Measurements from ENCODE around the gene CAMK4. TPM values are rescaled to one million over a fixed set of nuclear protein-coding genes. Genes with fewer than 3 reads are reported as not detected.

Gene CAMK4
- total and polyA plus RNA-seq, 2 donors (not counting 3 experiments of a cell fraction or from before 2014, with no cell fraction given): 2.2 to 5.4 TPM

DNA sequence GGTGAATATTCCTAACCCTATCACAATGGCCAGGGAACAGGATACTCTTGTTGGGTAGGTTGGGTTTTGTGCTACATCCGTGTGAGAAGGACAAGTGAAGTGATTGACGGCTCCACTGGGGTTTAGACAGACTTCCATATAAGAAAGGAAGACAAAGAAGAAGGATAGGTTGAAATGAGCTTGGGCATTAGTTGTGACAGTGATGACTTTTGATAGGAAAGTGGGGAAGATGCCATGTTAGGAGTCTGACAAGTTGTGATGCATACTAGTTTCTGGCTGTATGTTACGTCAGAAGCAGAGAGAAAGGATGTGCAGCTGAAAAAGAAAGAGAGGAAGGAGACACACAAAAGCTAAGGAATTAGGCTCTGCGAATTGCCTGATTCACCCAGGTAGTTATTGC is 150.2 kb downstream of the CAMK4 start:
- no peak overlapping the region for H2AFZ ChIP-seq (ENCODE audit: low read depth, low read length)
- H3K9ac ChIP-seq (replicated peaks; ENCODE audit: extremely low read depth, insufficient read depth, low read length): no peak overlapping the region
- H3K9me3 ChIP-seq (replicated peaks; ENCODE audit: control insufficient read depth, insufficient read depth, low read length): no peaks in the 10 kb centered on the region
- no peaks in the 10 kb centered on the region for H3K36me3 ChIP-seq (ENCODE audit: control insufficient read depth in 2 of 2, extremely low read depth in 1 of 2, insufficient read depth in 2 of 2, low read length in 2 of 2)
- POLR2A ChIA-PET: no interaction called here
- H3K9me1 ChIP-seq (replicated peaks; ENCODE audit: control insufficient read depth, extremely low read depth, insufficient read depth, low read length): no peaks in the 10 kb centered on the region
- FAIRE-seq (no peak), DNase-seq (ENCODE audit: low read depth, low spot score) (no peak)
- CTCF ChIA-PET: no interaction called here
- BruUV-seq (replicated peaks): no TSS peak
- H3K4me2 ChIP-seq (ENCODE audit: insufficient read depth, low read length): no peak overlapping the region
- H3K27me3 ChIP-seq (ENCODE audit: control insufficient read depth in 2 of 2, insufficient read depth in 2 of 2, low read length in 2 of 2): no peaks in the 10 kb centered on the region
- no peaks in the 10 kb centered on the region for H4K20me1 ChIP-seq (replicated peaks; ENCODE audit: control insufficient read depth, extremely low read depth, insufficient read depth, low read length)
- H3K4me3 ChIP-seq (replicated peaks in 1 of 3; ENCODE audit: insufficient read depth in 1 of 3, low read depth in 1 of 3, low read length in 3 of 3): no peak overlapping the region
- no peaks in the 10 kb centered on the region for H3K4me1 ChIP-seq (ENCODE audit: control insufficient read depth, extremely low read depth, insufficient read depth, low read length)
- dilution Hi-C loops (cut with MboI; ENCODE audit: extremely low pct_ligation_motif_present, low sequenced_read_pairs) (no loop called here), intact Hi-C loops (cut with micrococcal nuclease) (no loop called here)
- H3K79me2 ChIP-seq (ENCODE audit: control insufficient read depth, insufficient read depth, low read length): no peaks in the 10 kb centered on the region
- H3K27ac ChIP-seq (ENCODE audit: insufficient read depth, low read depth, low read length): no peak overlapping the region
- TF ChIP-seq POLR2A (IDR thresholded peaks at IDR 0.05; ENCODE audit: low read depth, low read length): no peak
- TF ChIP-seq MAX (IDR thresholded peaks at IDR 0.05; ENCODE audit: insufficient read depth, insufficient read length): no peak
- TF ChIP-seq JUN (IDR thresholded peaks at IDR 0.05; ENCODE audit: borderline replicate concordance, insufficient read depth, insufficient read length, low read depth): no peak
- no peak for TF ChIP-seq GATA2 (IDR thresholded peaks at IDR 0.05; ENCODE audit: insufficient read depth, insufficient read length, low read depth, low read length)
- no peak for TF ChIP-seq FOS (IDR thresholded peaks at IDR 0.05; ENCODE audit: borderline replicate concordance, insufficient read depth, low read length)
- no peak for TF ChIP-seq POLR2AphosphoS5 (IDR thresholded peaks at IDR 0.05; ENCODE audit: insufficient read depth, low read depth, low read length)
- TF ChIP-seq MYC (IDR thresholded peaks at IDR 0.05; ENCODE audit: low read depth, low read length): no peak
- no peak for TF ChIP-seq EZH2 (IDR thresholded peaks at IDR 0.05; ENCODE audit: borderline replicate concordance, low read depth, low read length, severe bottlenecking)
- no peak for TF ChIP-seq CTCF (IDR thresholded peaks at IDR 0.05; ENCODE audit: extremely low read depth in 1 of 2, insufficient read depth in 1 of 2, low read depth in 1 of 2, low read length in 2 of 2)
